ENCODE results near the gene MRPL4.
"Not testable (repeated sequence)": the region's sequence is repeated elsewhere in the genome, so short reads cannot be mapped to it uniquely, and the experiment has no call there.

Gene MRPL4

DNA sequence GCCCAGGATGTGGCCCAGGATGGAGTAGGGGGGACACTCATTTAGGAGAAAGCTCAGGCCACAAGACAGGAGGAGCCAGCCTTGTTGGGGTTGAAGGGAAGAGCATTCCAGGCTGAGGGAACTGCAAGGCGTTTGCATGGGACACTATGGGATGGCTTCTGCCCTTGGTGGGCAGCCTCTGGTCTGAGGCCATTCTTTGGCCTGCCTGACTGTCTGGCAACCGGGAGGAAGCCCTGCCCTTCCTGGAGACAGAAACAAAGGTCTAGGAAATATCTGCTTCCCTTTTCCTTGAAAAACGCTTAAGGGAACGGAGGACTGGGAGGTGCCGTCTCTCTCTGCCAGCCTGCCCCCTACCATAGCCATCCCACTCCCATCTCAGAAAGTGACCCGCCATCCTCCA, 16.1 kb downstream of the MRPL4 start:
- DNase-seq: no peak

DNA sequence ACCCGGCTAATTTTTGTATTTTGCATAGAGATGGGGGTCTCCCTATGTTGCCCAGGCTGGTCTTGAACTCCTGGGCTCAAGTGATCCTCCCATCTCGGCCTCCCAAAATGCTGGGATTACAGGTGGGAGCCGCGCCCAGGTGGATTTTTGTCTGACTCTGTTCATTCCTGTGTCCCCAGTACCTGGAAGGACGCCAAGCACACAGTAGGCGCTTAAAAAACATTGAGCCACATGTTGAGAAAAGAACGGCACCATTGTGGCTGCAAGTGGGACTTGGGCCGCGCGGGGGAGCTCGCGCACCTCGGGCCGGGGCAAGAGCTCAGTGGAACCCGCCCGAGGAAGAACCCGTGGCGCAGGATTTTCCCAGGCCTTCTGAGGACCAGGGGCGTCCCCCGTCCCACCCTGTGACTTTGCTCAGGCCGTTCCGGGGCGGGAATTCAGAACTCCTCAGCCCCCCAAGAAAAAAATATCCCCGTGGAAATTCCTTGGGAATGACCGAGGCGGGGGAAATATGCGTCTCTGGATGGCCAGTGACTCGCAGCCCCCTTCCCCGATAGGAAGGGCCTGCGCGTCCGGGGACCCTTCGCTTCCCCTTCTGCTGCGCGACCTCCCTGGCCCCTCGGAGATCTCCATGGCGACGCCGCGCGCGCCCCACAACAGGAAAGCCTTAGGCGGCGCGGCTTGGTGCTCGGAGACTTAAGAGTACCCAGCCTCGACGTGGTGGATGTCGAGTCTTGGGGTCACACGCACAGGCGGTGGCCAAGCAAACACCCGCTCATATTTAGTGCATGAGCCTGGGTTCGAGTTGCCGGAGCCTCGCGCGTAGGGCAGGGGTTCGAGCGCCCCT, 17.5 kb downstream of the MRPL4 start:
- peak; percentile 63 for DNase-seq

DNA sequence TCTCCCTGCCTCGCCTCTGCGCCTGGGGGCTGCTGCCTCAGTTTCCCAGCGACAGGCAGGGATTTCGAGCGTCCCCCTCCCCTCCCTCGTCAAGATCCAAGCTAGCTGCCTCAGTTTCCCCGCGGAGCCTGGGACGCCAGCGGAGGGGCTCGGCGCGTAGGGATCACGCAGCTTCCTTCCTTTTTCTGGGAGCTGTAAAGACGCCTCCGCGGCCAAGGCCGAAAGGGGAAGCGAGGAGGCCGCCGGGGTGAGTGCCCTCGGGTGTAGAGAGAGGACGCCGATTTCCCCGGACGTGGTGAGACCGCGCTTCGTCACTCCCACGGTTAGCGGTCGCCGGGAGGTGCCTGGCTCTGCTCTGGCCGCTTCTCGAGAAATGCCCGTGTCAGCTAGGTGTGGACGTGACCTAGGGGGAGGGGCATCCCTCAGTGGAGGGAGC, 18.2 kb downstream of the MRPL4 start:
- no peak for DNase-seq

DNA sequence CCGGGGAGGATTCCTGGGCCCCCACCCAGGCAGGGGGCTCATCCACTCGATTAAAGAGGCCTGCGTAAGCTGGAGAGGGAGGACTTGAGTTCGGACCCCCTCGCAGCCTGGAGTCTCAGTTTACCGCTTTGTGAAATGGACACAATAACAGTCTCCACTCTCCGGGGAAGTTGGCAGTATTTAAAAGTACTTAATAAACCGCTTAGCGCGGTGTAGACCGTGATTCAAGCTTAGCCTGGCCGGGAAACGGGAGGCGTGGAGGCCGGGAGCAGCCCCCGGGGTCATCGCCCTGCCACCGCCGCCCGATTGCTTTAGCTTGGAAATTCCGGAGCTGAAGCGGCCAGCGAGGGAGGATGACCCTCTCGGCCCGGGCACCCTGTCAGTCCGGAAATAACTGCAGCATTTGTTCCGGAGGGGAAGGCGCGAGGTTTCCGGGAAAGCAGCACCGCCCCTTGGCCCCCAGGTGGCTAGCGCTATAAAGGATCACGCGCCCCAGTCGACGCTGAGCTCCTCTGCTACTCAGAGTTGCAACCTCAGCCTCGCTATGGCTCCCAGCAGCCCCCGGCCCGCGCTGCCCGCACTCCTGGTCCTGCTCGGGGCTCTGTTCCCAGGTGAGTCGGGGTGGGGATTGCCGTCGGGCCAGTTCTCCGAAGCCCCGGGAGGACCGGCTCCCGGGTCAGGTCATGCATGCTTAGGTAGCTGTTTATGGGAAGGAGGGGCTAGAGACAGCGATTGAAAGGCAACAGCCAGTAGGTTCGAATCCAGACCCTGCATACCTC, 18.8 kb downstream of the MRPL4 start, which contains the start of gene ICAM1:
Gene ICAM1 (plus strand): TSS at position 505 of the 779 bp plus-strand sequence. CDS start 40 bp downstream, at position 545.
- DNase-seq: peak; percentile 35

DNA sequence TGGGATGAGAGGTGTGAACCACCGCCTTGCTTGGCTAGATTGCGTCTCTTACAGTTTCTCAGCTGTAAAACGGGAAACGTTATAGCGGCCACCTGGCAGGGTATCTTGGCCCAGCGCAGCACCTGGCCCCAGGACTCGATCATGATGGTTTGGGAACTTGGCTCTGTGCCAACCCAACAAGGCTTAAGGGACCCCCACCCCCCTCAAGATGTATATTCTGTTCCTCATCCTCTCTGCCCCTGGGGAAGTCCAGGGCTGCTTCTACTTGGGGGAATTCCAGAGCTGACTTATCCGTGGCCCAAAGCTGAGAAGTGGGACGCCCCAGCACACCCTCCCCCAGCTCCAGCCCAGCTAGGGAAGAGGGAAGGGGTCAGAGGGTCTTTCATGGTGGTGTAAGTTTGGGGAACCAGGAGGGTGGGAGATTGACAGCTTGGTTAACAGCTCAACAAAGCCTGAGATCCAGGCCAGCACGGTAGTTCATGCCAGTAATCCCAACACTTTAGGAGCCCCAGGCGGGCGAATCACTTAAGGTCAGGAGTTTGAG, 19.6 kb downstream of the MRPL4 start:
- DNase-seq: no peak

DNA sequence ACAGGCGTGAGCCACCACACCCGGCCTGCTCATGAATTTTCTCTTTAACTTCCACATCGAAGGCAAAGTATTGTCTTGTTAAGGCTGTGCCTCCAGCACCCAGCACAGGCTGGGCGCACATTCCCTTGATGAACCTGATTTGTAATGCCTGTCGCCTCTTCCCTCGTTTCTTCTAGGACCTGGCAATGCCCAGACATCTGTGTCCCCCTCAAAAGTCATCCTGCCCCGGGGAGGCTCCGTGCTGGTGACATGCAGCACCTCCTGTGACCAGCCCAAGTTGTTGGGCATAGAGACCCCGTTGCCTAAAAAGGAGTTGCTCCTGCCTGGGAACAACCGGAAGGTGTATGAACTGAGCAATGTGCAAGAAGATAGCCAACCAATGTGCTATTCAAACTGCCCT, 22.6 kb downstream of the MRPL4 start:
- DNase-seq: no peak

DNA sequence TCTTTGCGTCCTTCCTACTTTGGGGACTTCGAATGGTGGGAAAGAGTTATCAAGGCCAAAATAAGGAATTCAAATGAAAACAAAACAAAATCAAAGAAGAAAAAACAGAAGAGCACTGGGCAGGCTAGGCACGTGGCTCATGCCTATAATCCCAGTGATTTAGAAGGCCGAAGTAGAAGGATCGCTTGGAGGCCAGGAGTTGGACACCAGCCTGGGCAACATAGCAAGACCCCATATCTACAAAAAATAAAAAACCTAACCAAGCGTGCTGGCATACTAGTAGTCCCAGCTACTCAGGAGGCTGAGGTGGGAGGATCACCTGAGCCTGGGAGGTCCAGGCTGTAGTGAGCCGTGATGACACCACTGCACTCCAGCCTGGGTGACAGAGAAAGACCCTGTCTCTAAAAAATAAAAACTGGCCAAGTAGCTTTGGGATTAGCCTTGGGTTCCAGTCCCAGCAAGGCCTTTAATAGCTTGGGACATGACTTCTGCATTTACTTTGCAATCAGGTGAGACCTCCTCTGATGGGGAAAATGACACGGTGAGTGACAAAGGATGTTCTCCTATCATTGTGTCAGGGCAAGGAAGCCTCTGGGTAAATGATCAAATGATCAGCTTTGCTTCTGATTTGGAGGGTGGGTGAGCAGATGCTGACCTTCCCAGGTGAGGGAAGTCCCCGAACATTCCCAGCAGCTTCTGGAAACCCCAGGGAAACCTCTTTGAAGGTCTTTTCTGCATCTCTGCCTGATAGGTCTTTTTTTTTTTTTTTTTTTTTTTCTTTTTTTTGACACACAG, 26.0 kb downstream of the MRPL4 start:
- DNase-seq: no peak

GRCh38 chr19:10278935-10279334, 26.9 kb downstream of the MRPL4 start:
- no peak for DNase-seq

DNA sequence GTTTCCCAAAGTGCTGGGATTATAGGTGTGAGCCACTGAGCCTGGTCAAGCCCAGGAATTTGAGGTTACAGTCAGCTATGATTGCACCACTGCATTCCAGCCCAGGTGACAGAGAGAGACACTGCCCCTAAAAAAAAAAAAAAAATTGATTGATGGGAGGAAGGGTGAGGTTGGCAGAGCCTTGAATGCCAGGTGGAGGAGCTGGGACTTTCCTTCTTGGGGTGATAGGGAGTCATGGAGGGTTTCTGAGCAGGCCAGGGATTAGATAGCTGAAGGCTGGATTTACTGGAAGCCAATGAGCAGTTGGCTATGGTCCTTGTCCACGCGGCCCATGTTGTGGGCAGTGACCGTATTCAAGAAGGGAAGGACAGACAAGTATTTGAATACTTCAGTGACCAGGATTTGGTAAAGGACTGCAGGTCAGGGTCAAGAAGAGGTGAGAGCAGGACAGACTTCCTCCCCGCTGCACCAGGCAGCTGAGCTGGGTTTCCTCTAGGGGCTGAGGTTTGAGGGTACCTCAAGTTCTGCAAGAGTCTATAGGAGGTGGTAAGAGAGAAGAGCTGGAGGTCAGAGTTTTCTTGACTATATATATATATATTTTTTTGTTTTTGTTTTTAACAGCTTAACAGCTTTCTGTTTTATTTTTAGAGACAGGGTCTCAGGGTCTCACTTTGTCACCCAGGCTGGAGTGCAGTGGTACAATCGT, 27.9 kb downstream of the MRPL4 start:
- no peak for DNase-seq

DNA sequence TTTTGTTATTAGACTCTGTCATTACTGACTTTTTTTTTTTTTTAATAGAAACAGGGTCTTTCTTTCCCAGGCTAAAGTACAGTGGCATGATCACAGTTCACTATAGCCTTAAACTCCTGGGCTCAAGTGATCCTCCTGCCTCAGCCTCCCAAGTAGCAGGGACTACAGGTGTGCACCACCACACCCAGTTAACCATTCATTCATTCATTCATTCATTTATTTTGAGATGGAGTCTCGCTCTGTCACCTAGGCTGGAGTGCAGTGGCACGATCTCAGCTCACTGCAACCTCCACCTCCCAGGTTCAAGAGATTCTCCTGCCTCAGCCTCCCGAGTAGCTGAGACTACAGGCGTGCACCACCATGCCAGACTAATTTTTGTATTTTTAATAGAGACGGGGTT, 30.0 kb downstream of the MRPL4 start:
- DNase-seq: not testable (repeated sequence)

- DNase-seq: no peak
These were observed 31.5 kb downstream of the MRPL4 start for GRCh38 chr19:10283301-10284064.

DNA sequence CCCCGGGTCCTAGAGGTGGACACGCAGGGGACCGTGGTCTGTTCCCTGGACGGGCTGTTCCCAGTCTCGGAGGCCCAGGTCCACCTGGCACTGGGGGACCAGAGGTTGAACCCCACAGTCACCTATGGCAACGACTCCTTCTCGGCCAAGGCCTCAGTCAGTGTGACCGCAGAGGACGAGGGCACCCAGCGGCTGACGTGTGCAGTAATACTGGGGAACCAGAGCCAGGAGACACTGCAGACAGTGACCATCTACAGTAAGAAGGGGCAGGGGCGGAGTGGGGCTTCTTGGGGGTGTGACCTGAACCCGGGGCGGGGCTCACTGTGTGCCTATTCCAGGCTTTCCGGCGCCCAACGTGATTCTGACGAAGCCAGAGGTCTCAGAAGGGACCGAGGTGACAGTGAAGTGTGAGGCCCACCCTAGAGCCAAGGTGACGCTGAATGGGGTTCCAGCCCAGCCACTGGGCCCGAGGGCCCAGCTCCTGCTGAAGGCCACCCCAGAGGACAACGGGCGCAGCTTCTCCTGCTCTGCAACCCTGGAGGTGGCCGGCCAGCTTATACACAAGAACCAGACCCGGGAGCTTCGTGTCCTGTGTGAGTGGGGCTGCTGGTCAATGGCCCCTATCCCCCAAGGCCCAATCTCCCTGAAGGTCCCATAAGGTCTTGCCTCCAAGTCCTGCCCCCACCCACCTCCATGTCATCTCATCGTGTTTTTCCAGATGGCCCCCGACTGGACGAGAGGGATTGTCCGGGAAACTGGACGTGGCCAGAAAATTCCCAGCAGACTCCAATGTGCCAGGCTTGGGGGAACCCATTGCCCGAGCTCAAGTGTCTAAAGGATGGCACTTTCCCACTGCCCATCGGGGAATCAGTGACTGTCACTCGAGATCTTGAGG, 32.3 kb downstream of the MRPL4 start:
- DNase-seq: no peak

- no peak for DNase-seq
These were observed 32.9 kb downstream of the MRPL4 start for GRCh38 chr19:10284960-10285278.

DNA sequence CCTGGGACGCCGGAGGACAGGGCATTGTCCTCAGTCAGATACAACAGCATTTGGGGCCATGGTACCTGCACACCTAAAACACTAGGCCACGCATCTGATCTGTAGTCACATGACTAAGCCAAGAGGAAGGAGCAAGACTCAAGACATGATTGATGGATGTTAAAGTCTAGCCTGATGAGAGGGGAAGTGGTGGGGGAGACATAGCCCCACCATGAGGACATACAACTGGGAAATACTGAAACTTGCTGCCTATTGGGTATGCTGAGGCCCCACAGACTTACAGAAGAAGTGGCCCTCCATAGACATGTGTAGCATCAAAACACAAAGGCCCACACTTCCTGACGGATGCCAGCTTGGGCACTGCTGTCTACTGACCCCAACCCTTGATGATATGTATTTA, 33.4 kb downstream of the MRPL4 start:
- no peak for DNase-seq

- no peak for DNase-seq
These were observed 35.1 kb downstream of the MRPL4 start, which contains the start of gene ICAM4 for GRCh38 chr19:10286803-10287737. Gene ICAM4 (plus strand): TSS chr19:10286955. CDS start chr19:10287013, 58 bp downstream.

DNA sequence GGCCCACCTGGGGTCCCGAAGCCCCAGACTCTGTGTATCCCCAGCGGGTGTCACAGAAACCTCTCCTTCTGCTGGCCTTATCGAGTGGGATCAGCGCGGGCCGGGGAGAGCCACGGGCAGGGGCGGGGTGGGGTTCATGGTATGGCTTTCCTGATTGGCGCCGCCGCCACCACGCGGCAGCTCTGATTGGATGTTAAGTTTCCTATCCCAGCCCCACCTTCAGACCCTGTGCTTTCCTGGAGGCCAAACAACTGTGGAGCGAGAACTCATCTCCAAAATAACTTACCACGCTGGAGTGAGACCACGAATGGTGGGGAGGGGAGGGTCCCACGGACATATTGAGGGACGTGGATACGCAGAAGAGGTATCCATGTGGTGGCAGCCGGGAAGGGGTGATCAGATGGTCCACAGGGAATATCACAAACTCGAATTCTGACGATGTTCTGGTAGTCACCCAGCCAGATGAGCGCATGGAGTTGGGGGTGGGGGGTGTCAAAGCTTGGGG, 36.7 kb downstream of the MRPL4 start:
- DNase-seq: peak; percentile 41

- no peak for DNase-seq
These were observed 37.3 kb downstream of the MRPL4 start for GRCh38 chr19:10289167-10289835.

GRCh38 chr19:10289836-10290356, 37.9 kb downstream of the MRPL4 start, which contains the start of gene ICAM5:
Gene ICAM5 (plus strand): TSS chr19:10289952. CDS start chr19:10290044, 92 bp downstream.
- DNase-seq: no peak
